H9 (cell line): ENCODE results near the gene ARHGAP26. TPM values are rescaled to one million over a fixed set of nuclear protein-coding genes. Genes with fewer than 3 reads are reported as not detected.

Experiments
- DNase-seq: peaks from one replicate; pipeline ENCODE4 v3.0.0-alpha.2; 2017
- H2AFZ ChIP-seq: one replicate; pipeline ENCODE4 v1.6.1; 2013; ENCODE audit warnings: mild to moderate bottlenecking, low read length, control low read depth, moderate library complexity
- H2AK5ac ChIP-seq: 2 replicates; pipeline ENCODE4 v1.6.1; 2013; ENCODE audit warnings: low read length, control low read depth, mixed read lengths; ENCODE audit not compliant: insufficient read length
- H2BK120ac ChIP-seq: one replicate; pipeline ENCODE4 v1.6.1; 2013; ENCODE audit warnings: low read depth, mild to moderate bottlenecking, low read length, control low read depth, inconsistent platforms; ENCODE audit not compliant: poor library complexity, severe bottlenecking
- H2BK12ac ChIP-seq: 2 replicates; pipeline ENCODE4 v1.6.1; 2013; ENCODE audit warnings: low read length, control low read depth, mixed read lengths, low read depth; ENCODE audit not compliant: insufficient read length
- H2BK15ac ChIP-seq: 2 replicates; pipeline ENCODE4 v1.6.1; 2013; ENCODE audit warnings: low read depth, low read length, control low read depth
- H2BK20ac ChIP-seq: one replicate; pipeline ENCODE4 v1.6.1; 2013; ENCODE audit warnings: low read depth, mild to moderate bottlenecking, low read length, control low read depth, inconsistent platforms; ENCODE audit not compliant: poor library complexity, severe bottlenecking
- H2BK5ac ChIP-seq: 2 replicates; pipeline ENCODE4 v1.6.1; 2013; ENCODE audit warnings: low read length, control low read depth, mixed read lengths; ENCODE audit not compliant: insufficient read length
- H3K14ac ChIP-seq: 2 replicates; pipeline ENCODE4 v1.6.1; 2013; ENCODE audit warnings: low read length, control low read depth; ENCODE audit not compliant: insufficient read depth
- H3K18ac ChIP-seq: 2 replicates; pipeline ENCODE4 v1.6.1; 2013; ENCODE audit warnings: low read depth, mild to moderate bottlenecking, mixed read lengths, low read length, control low read depth; ENCODE audit not compliant: insufficient read length
- H3K23ac ChIP-seq: 2 replicates; pipeline ENCODE4 v1.6.1; 2013; ENCODE audit warnings: low read length, control low read depth, mixed read lengths, low read depth; ENCODE audit not compliant: insufficient read length
- H3K23me2 ChIP-seq: 2 replicates; pipeline ENCODE4 v1.6.1; 2013; ENCODE audit warnings: low read depth, mild to moderate bottlenecking, mixed read lengths, low read length, control low read depth; ENCODE audit not compliant: insufficient read length, poor library complexity, severe bottlenecking
- H3K27ac ChIP-seq: 2 replicates; pipeline ENCODE4 v1.5.1; 2013; ENCODE audit warnings: low read length, control low read depth, mixed read lengths, low read depth; ENCODE audit not compliant: insufficient read length
- H3K27me3 ChIP-seq: 2 replicates; pipeline ENCODE4 v1.6.1; 2013; ENCODE audit warnings: low read length, control low read depth, inconsistent platforms; ENCODE audit not compliant: insufficient read depth
- H3K4ac ChIP-seq: 2 replicates; pipeline ENCODE4 v1.6.1; 2013; ENCODE audit warnings: low read depth, mild to moderate bottlenecking, control low read depth, inconsistent platforms, low read length, moderate library complexity
- H3K4me1 ChIP-seq: 2 replicates; pipeline ENCODE4 v1.6.1; 2013; ENCODE audit warnings: low read length, control low read depth, inconsistent platforms; ENCODE audit not compliant: insufficient read depth
- H3K4me2 ChIP-seq: 2 replicates; pipeline ENCODE4 v1.6.1; 2013; ENCODE audit warnings: low read length, control low read depth, mixed read lengths; ENCODE audit not compliant: insufficient read length, insufficient read depth
- H3K56ac ChIP-seq: 2 replicates; pipeline ENCODE4 v1.6.1; 2013; ENCODE audit warnings: low read depth, mild to moderate bottlenecking, mixed read lengths, low read length, control low read depth; ENCODE audit not compliant: insufficient read length
- H3K79me1 ChIP-seq: 2 replicates; pipeline ENCODE4 v1.6.1; 2013; ENCODE audit warnings: low read depth, mild to moderate bottlenecking, moderate library complexity, low read length, control low read depth, inconsistent platforms; ENCODE audit not compliant: insufficient read depth, poor library complexity, severe bottlenecking
- H3K79me2 ChIP-seq: 2 replicates; pipeline ENCODE4 v1.6.1; 2013; ENCODE audit warnings: low read length, control low read depth, inconsistent platforms; ENCODE audit not compliant: insufficient read depth
- H3K9ac ChIP-seq: 2 replicates; pipeline ENCODE4 v1.6.1; 2013; ENCODE audit warnings: low read length, control low read depth, mixed read lengths; ENCODE audit not compliant: insufficient read length; ENCODE audit errors: extremely low read depth
- H3K9me3 ChIP-seq: one replicate; pipeline ENCODE4 v1.6.1; 2013; ENCODE audit warnings: low read depth, low read length, inconsistent platforms; ENCODE audit not compliant: control insufficient read depth
- H3T11ph ChIP-seq: one replicate; pipeline ENCODE4 v1.6.1; 2013; ENCODE audit warnings: mild to moderate bottlenecking, low read length, control low read depth, inconsistent platforms
- H4K20me1 ChIP-seq: one replicate; pipeline ENCODE4 v1.6.1; 2013; ENCODE audit not compliant: control insufficient read depth, insufficient read length, insufficient read depth
- H4K5ac ChIP-seq: 2 replicates; pipeline ENCODE4 v1.6.1; 2013; ENCODE audit warnings: low read depth, mild to moderate bottlenecking, mixed read lengths, low read length, control low read depth; ENCODE audit not compliant: insufficient read length
- H4K8ac ChIP-seq: replicated peaks from 2 replicates; pipeline ENCODE4 v1.6.1; 2013; ENCODE audit warnings: low read length, control low read depth, mixed read lengths, low read depth; ENCODE audit not compliant: insufficient read length
- H4K91ac ChIP-seq: 2 replicates; pipeline ENCODE4 v1.6.1; 2013; ENCODE audit warnings: low read depth, mild to moderate bottlenecking, moderate library complexity, mixed read lengths, low read length, control low read depth; ENCODE audit not compliant: insufficient read length
- H3K27ac Mint-ChIP-seq, 3 experiments: 2 replicates in 2 of 3; 3 replicates in 1 of 3; pipeline ENCODE4 v1.8.0; 2020 to 2021; ENCODE audit warnings: mixed read lengths in 3 of 3, mild to moderate bottlenecking in 1 of 3, moderate library complexity in 1 of 3
- H3K27me3 Mint-ChIP-seq: 2 replicates; pipeline ENCODE4 v1.8.0; 2021; ENCODE audit warnings: low read depth, mild to moderate bottlenecking, moderate library complexity, mixed read lengths
- H3K36me3 Mint-ChIP-seq, 3 experiments: 2 replicates in 2 of 3; 3 replicates in 1 of 3; pipeline ENCODE4 v1.8.0; 2020 to 2021; ENCODE audit warnings: low read depth in 3 of 3, mixed read lengths in 3 of 3; ENCODE audit not compliant: insufficient read depth in 1 of 3
- H3K4me1 Mint-ChIP-seq, 2 experiments: 2 replicates each; pipeline ENCODE4 v1.8.0; 2020; ENCODE audit warnings: mixed read lengths in 2 of 2
- H3K4me3 Mint-ChIP-seq, 2 experiments: 2 replicates in 1 of 2; 3 replicates in 1 of 2; pipeline ENCODE4 v1.8.0; 2020 to 2021; ENCODE audit warnings: mild to moderate bottlenecking in 2 of 2, mixed read lengths in 2 of 2, moderate library complexity in 1 of 2
- H3K9me3 Mint-ChIP-seq, 2 experiments: 2 replicates in 1 of 2; 3 replicates in 1 of 2; pipeline ENCODE4 v1.8.0; 2020; ENCODE audit warnings: mild to moderate bottlenecking in 2 of 2, mixed read lengths in 2 of 2, moderate library complexity in 1 of 2
- WGBS: extraction: QIAGEN DNeasy Blood & Tissue Kit; methylation state at CpG from one replicate; pipeline ENCODE4 v1.1.7; 2013; ENCODE audit warnings: missing lambda C conversion rate, low lambda C conversion rate, mixed read lengths; ENCODE audit not compliant: insufficient read length; ENCODE audit errors: extremely low coverage; 5-methylcytosine and 5-hydroxymethylcytosine counted together
- total RNA-seq: library from RNA; stranded (reverse); gene quantifications from 2 replicates; pipeline ENCODE4 v1.2.1, GENCODE V29; 2021
- TF ChIP-seq, protein P1 (sequence below): fragments of 200-600 bp; sonication (generic); conservative IDR thresholded peaks from 3 replicates; pipeline ENCODE4 v1.8.0; 2021; ENCODE audit warnings: antibody characterized with exemption, mild to moderate bottlenecking

Gene ARHGAP26
- total RNA-seq, 1 experiment from 2014 or later, result 13.8 TPM

DNA sequence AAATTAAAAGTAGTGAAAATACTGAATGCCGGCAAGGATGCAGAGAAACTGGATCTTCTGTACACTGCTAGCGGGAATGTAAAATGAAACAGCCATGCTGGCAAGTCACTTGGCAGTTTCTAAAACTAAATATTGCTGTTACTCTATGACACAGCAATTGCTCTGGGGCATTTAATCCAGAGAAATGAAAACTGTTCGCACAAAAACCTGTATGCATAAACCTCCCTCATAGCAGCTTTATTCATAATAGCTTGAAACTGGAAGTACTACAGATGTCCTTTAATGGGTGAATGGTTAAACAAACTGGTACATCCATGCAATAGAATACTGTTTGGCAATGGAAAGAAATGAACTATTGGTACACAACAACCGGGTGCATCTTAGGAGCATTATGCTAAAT lies 167.2 kb downstream of the ARHGAP26 start:
- H3K27ac ChIP-seq, result no peak overlapping the region
- H3K4me2 ChIP-seq, result no peak overlapping the region
- H3K4ac ChIP-seq, result no peak overlapping the region
- H3K4me1 ChIP-seq, result peaks cover 3% of the 10 kb centered on the region; the same call in 1 of the 2 replicates
- no peak overlapping the region for H3K23ac ChIP-seq
- no peaks in the 10 kb centered on the region for H4K20me1 ChIP-seq
- H4K91ac ChIP-seq, result no peak overlapping the region
- peaks cover 0 to 2% (median 0%) of the 10 kb centered on the region in 3 experiments; a peak in 1 of 7 replicates for H3K36me3 Mint-ChIP-seq
- H3K56ac ChIP-seq, result no peak overlapping the region
- no peak overlapping the region for H2AK5ac ChIP-seq
- WGBS, result no CpG with 5 or more reads among the region's 4 CpGs
- no peak overlapping the region for H3K4me3 Mint-ChIP-seq
- H3K79me1 ChIP-seq, result no peaks in the 10 kb centered on the region
- H3T11ph ChIP-seq, result no peak overlapping the region
- no peak overlapping the region for H2AFZ ChIP-seq
- no peak overlapping the region for H3K27ac Mint-ChIP-seq
- no peak overlapping the region for H4K5ac ChIP-seq
- no peaks in the 10 kb centered on the region for H3K27me3 Mint-ChIP-seq
- no peak overlapping the region for H3K9ac ChIP-seq
- H4K8ac ChIP-seq, result no peak overlapping the region
- H2BK20ac ChIP-seq, result no peak overlapping the region
- H3K27me3 ChIP-seq, result no peaks in the 10 kb centered on the region
- H3K4me1 Mint-ChIP-seq, result peaks cover 2 to 3% of the 10 kb centered on the region in 2 experiments
- H2BK120ac ChIP-seq, result no peak overlapping the region
- no peak overlapping the region for H3K18ac ChIP-seq
- TF ChIP-seq, protein P1, sequence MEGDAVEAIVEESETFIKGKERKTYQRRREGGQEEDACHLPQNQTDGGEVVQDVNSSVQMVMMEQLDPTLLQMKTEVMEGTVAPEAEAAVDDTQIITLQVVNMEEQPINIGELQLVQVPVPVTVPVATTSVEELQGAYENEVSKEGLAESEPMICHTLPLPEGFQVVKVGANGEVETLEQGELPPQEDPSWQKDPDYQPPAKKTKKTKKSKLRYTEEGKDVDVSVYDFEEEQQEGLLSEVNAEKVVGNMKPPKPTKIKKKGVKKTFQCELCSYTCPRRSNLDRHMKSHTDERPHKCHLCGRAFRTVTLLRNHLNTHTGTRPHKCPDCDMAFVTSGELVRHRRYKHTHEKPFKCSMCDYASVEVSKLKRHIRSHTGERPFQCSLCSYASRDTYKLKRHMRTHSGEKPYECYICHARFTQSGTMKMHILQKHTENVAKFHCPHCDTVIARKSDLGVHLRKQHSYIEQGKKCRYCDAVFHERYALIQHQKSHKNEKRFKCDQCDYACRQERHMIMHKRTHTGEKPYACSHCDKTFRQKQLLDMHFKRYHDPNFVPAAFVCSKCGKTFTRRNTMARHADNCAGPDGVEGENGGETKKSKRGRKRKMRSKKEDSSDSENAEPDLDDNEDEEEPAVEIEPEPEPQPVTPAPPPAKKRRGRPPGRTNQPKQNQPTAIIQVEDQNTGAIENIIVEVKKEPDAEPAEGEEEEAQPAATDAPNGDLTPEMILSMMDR, result no peak
- H3K23me2 ChIP-seq, result no peaks in the 10 kb centered on the region
- no peaks in the 10 kb centered on the region for H3K9me3 Mint-ChIP-seq
- no peak overlapping the region for H2BK15ac ChIP-seq
- H2BK12ac ChIP-seq, result no peak overlapping the region
- H2BK5ac ChIP-seq, result no peak overlapping the region
- no peak for DNase-seq
- H3K9me3 ChIP-seq, result no peaks in the 10 kb centered on the region
- no peak overlapping the region for H3K14ac ChIP-seq
- 0 out of 2 replicates have a peak, but pooled peaks cover under 1% of the 10 kb centered on the region for H3K79me2 ChIP-seq
